HFFc6 (cell line): ENCODE data around the gene GRB14. TPM values are rescaled to one million over a fixed set of nuclear protein-coding genes. Genes with fewer than 3 reads are reported as not detected.

ENCODE experiments used
- DNase-seq: peaks from one replicate; pipeline ENCODE4 v3.0.0-alpha.2; 2018
- H3K27ac Mint-ChIP-seq: 2 replicates; pipeline ENCODE4 v1.8.0; 2020; ENCODE audit warnings: mild to moderate bottlenecking, mixed read lengths
- H3K27me3 Mint-ChIP-seq: 2 replicates; pipeline ENCODE4 v1.8.0; 2021; ENCODE audit warnings: mild to moderate bottlenecking, moderate library complexity, mixed read lengths; ENCODE audit not compliant: insufficient read depth
- H3K36me3 Mint-ChIP-seq: 2 replicates; pipeline ENCODE4 v1.8.0; 2021; ENCODE audit warnings: low read depth, mixed read lengths
- H3K4me1 Mint-ChIP-seq: 2 replicates; pipeline ENCODE4 v1.8.0; 2020; ENCODE audit warnings: low read depth, mixed read lengths
- H3K4me3 Mint-ChIP-seq: 2 replicates; pipeline ENCODE4 v1.8.0; 2020; ENCODE audit warnings: mild to moderate bottlenecking, moderate library complexity, mixed read lengths
- H3K9me3 Mint-ChIP-seq: 2 replicates; pipeline ENCODE4 v1.8.0; 2020; ENCODE audit warnings: mild to moderate bottlenecking, mixed read lengths
- total RNA-seq, 6 experiments: library from RNA; stranded (reverse); fragmentation: NEBNext Ultra II Directional; extraction: Animal tissue kit (Norgen Biotek cat#: 25700); gene quantifications; 2 replicates in 1 of 6; 3 replicates in 5 of 6; pipeline ENCODE4 v1.2.3, GENCODE V29; 2021
- TF ChIP-seq, protein P1 (sequence below): fragments of 200-600 bp; sonication (generic); IDR thresholded peaks from 2 replicates; pipeline ENCODE4 v1.5.0; 2021; ENCODE audit warnings: antibody characterized with exemption, mild to moderate bottlenecking

GRB14 gene
- total RNA-seq, 6 experiments from 2014 or later: 0.19 TPM; not detected in 5

- TF ChIP-seq, protein P1, sequence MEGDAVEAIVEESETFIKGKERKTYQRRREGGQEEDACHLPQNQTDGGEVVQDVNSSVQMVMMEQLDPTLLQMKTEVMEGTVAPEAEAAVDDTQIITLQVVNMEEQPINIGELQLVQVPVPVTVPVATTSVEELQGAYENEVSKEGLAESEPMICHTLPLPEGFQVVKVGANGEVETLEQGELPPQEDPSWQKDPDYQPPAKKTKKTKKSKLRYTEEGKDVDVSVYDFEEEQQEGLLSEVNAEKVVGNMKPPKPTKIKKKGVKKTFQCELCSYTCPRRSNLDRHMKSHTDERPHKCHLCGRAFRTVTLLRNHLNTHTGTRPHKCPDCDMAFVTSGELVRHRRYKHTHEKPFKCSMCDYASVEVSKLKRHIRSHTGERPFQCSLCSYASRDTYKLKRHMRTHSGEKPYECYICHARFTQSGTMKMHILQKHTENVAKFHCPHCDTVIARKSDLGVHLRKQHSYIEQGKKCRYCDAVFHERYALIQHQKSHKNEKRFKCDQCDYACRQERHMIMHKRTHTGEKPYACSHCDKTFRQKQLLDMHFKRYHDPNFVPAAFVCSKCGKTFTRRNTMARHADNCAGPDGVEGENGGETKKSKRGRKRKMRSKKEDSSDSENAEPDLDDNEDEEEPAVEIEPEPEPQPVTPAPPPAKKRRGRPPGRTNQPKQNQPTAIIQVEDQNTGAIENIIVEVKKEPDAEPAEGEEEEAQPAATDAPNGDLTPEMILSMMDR: no peak
- Mint-ChIP-seq H3K27me3 (peaks cover 8% of the 10 kb centered on the region), H3K4me1 (no peaks in the 10 kb centered on the region), H3K27ac (no peak overlapping the region), H3K4me3 (no peak overlapping the region), H3K36me3 (no peaks in the 10 kb centered on the region), H3K9me3 (peaks cover 7% of the 10 kb centered on the region; the same call in 1 of the 2 replicates)
- no peak for DNase-seq
Measured at GRCh38 chr2:164458792-164459191, 162.5 kb downstream of the GRB14 start.

DNA sequence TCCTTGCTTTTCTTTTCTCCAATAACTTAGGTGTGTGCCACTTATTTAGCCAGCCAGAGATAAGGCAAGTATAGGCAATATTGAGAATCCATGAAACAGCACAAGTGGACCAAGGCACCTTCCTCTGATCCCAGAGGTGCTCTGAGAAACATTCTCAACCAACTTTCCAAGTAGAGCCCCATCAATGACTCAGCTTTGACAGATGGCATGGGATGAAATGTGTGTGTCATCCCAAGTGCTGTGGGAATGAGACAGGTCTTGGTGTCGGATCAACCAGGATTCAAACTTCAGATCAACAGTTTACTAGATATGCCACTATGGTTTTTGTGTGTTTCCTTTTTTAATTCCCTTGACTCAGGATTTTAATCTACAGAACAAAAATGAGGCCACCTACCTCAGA lies 164.0 kb downstream of the GRB14 start:
- no peaks in the 10 kb centered on the region for H3K4me1 Mint-ChIP-seq
- no peak for DNase-seq
- TF ChIP-seq, protein P1: no peak
- peaks cover 8% of the 10 kb centered on the region for H3K27me3 Mint-ChIP-seq
- H3K9me3 Mint-ChIP-seq: peaks cover 7% of the 10 kb centered on the region; the same call in 1 of the 2 replicates
- no peaks in the 10 kb centered on the region for H3K36me3 Mint-ChIP-seq
- H3K4me3 Mint-ChIP-seq: no peak overlapping the region
- H3K27ac Mint-ChIP-seq: no peak overlapping the region

DNA sequence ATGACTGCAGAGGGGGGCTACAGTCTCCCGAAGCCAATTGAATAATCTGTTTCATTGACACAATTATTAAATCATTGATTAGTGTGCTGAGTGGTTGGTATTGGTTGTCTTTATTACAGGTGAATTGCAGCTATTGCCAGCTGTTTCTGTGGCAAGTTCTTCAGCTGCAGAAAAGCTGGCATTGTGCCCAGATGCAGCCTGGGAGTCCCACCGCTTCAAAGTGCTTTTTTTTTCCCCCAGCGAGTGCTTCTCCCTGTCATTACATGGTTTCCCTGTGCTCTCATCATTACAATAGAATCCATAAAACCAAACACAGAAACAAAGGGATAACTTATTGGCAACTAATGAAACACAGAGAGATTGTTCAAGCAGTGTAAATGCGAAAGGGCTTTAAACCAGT lies 164.7 kb downstream of the GRB14 start:
- no peak overlapping the region for H3K27ac Mint-ChIP-seq
- H3K4me1 Mint-ChIP-seq: no peaks in the 10 kb centered on the region
- TF ChIP-seq, protein P1: no peak
- H3K36me3 Mint-ChIP-seq: no peaks in the 10 kb centered on the region
- no peak overlapping the region for H3K4me3 Mint-ChIP-seq
- H3K27me3 Mint-ChIP-seq: peaks cover 5% of the 10 kb centered on the region; the same call in 1 of the 2 replicates
- DNase-seq: no peak
- H3K9me3 Mint-ChIP-seq: peaks cover 11% of the 10 kb centered on the region

- H3K9me3 Mint-ChIP-seq: peaks cover 4% of the 10 kb centered on the region
- no peak overlapping the region for H3K27ac Mint-ChIP-seq
- H3K27me3 Mint-ChIP-seq: peaks cover 5% of the 10 kb centered on the region; the same call in 1 of the 2 replicates
- TF ChIP-seq, protein P1: no peak
- no peaks in the 10 kb centered on the region for H3K36me3 Mint-ChIP-seq
- H3K4me1 Mint-ChIP-seq: no peaks in the 10 kb centered on the region
- no peak overlapping the region for H3K4me3 Mint-ChIP-seq
- DNase-seq: no peak
Measured at GRCh38 chr2:164453656-164454305, 167.5 kb downstream of the GRB14 start.

DNA sequence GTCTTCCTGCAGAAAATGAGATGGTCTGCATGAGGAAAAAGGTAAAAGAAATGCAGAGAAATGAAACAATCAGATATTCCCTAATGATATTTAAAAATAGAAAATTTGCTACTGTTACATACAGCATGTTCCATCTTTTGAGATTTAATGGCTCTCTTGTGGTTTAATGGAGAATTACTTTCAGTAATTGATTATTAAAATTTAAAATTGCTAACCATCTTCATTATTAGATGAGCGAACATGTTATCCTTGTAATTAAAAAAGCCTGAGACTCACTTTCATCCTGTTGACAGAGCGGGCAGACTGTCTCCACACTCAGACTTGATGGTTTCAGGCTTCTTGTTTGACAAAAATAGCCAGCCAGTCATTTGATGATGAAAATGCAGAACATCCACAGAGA lies 171.0 kb downstream of the GRB14 start:
- H3K9me3 Mint-ChIP-seq: peaks cover 4% of the 10 kb centered on the region
- no peak for DNase-seq
- peaks cover 2% of the 10 kb centered on the region; the same call in 1 of the 2 replicates for H3K27me3 Mint-ChIP-seq
- TF ChIP-seq, protein P1: no peak
- H3K36me3 Mint-ChIP-seq: no peaks in the 10 kb centered on the region
- no peaks in the 10 kb centered on the region for H3K4me1 Mint-ChIP-seq
- no peak overlapping the region for H3K27ac Mint-ChIP-seq
- no peak overlapping the region for H3K4me3 Mint-ChIP-seq
